Epithelial cell of proximal tubule (primary cell): ENCODE data around the gene TM4SF20. TPM values are rescaled to one million over a fixed set of nuclear protein-coding genes. Genes with fewer than 3 reads are reported as not detected.

Experiments used
- DNase-seq: peaks from one replicate; pipeline ENCODE4 v3.0.0-alpha.2; 2011; ENCODE audit warnings: low read depth
- H3K4me3 ChIP-seq: 2 replicates; pipeline ENCODE4 v1.5.1; 2011; ENCODE audit warnings: low read depth, mild to moderate bottlenecking, low read length
- CTCF ChIP-seq: conservative IDR thresholded peaks from 2 replicates; pipeline ENCODE4 v1.5.1; 2012; ENCODE audit warnings: low read depth, mild to moderate bottlenecking, low read length
- total RNA-seq: library from RNA; depleted of rRNA; stranded (reverse); fragments of >200 nt; gene quantifications from 2 replicates; pipeline ENCODE4 v1.2.3, GENCODE V29; 2015

Gene TM4SF20
- total RNA-seq, 1 donor from 2014 or later, result not detected

GRCh38 chr2:227407591-227408151, 28.6 kb upstream of the TM4SF20 start:
- no peak overlapping the region for H3K4me3 ChIP-seq
- TF ChIP-seq CTCF, result peak; percentile 13

DNA sequence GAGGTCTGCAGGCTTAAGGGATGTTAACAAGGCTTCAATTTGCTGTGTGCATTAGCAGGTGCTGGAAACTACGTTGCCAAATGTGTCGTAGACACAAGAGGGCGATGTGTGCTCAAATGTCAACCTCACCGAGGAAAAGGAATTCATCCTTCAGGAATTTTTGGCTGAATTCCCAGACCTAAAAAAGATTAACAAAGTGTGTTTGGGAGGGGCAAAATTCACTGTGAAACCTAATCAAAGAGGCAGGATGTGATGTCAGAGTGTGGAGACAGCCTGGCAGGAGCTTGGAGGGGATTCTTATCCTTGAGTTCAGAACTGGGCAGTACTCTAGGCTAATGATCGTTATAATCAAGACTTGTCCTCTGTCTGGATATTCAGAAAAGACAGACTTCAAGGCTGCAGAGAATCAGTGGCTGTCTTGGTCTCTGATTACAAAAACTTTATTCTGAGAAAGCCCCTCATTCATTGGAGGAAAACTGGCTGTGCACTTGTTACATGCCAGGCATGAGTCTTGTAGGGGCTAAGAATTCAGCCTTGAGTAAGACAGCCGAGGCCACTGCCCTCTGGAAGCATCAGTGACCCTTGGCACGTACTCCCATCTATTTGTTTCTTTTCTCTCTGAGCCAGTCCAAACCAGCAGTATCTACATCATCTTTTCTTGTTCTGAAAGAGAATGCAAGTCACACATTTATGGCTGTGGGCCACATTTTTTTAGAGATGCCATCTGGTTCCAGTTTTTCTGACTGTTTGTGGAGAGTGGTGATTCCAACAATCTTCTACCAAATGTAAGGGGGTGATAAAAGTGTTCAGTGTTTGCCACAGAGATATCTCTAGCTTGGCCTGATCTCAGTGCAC, 27.3 kb upstream of the TM4SF20 start:
- peak; percentile 95 for DNase-seq
- peak; percentile 90 for TF ChIP-seq CTCF
- peak overlapping the region; percentile 27 for H3K4me3 ChIP-seq

More at GRCh38 chr2:227407591-227408151, 28.6 kb upstream of the TM4SF20 start:
- DNase-seq, result no peak

- TF ChIP-seq CTCF, result no peak
- DNase-seq, result no peak
These were observed 25.6 kb upstream of the TM4SF20 start for GRCh38 chr2:227404585-227405271.

DNA sequence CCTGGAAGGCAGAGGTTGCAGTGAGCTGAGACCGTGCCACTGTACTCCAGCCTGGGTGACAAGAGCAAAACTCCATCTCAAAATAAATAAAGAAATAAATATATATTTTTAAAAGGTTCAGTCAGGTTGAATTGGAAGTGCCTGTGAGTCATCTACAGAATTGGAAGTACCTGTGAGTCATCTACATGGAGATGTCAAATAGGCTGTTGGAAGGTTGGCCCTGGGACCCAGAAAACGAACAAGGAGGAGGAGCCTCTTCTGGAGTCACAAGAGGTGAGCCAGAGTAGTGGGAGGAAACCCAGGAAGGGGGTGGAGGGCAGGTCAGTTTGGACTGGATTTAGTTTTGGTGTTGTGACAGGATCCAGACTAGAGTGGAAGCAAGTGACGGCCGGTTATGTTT, 23.9 kb upstream of the TM4SF20 start:
- DNase-seq, result no peak
- TF ChIP-seq CTCF, result no peak
- no peak overlapping the region for H3K4me3 ChIP-seq

More at GRCh38 chr2:227404585-227405271, 25.6 kb upstream of the TM4SF20 start:
- H3K4me3 ChIP-seq, result no peak overlapping the region

- no peak for DNase-seq
- TF ChIP-seq CTCF, result no peak
- H3K4me3 ChIP-seq, result no peak overlapping the region
These were observed 23.2 kb upstream of the TM4SF20 start for GRCh38 chr2:227402321-227402720.

DNA sequence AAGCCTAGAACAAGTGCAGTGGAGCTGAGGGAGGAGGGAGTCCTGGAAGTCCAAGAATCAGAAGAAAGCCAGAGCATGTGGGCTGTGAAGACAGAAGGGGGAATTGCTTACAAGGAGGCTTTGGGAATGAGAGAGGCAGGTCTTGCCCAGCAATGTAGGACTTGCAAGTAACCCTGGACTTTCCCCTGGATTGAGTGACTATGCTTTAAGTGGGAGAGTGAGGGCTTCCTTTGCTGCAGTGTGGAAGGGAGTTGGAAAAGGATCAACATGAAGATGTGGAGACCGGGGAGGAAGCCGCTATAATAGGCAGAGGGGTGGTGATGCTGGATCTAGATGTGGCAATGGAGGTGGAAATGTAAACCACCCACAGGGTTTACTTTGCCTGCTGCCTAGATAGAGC, 22.4 kb upstream of the TM4SF20 start:
- no peak for DNase-seq
- no peak overlapping the region for H3K4me3 ChIP-seq
- no peak for TF ChIP-seq CTCF
